HG03469 (cell line): Measurements from ENCODE around the gene DES.
A peak's percentile ranks its signal among the peaks of the same experiment; 100 is the strongest.
"Not testable (repeated sequence)": the region's sequence is repeated elsewhere in the genome, so short reads cannot be mapped to it uniquely, and the experiment has no call there.

Experiments used
- ATAC-seq: cut with Tn5 transposase; IDR thresholded peaks from one replicate; pipeline ENCODE4 v1.9.1; 2021; ENCODE audit warnings: mild to moderate bottlenecking, moderate library complexity, moderate number of reproducible peaks; ENCODE audit not compliant: unreplicated experiment

Gene DES

GRCh38 chr2:219418155-219419011 lies at the start of gene DES:
Gene DES, plus strand, starts transcription at chr2:219418377. Its CDS starts 86 bp downstream, at chr2:219418463.
- no peak for ATAC-seq

GRCh38 chr2:219368690-219369191 lies 49.4 kb upstream of the DES start:
- no peak for ATAC-seq

- no peak for ATAC-seq
Observed at GRCh38 chr2:219369447-219369861, 48.7 kb upstream of the DES start.

GRCh38 chr2:219378163-219378851 lies 39.9 kb upstream of the DES start:
- ATAC-seq: no peak

GRCh38 chr2:219380926-219381325 lies 37.3 kb upstream of the DES start:
- no peak for ATAC-seq

- no peak for ATAC-seq
Observed at GRCh38 chr2:219381448-219381847, 36.7 kb upstream of the DES start.

- no peak for ATAC-seq
Observed at GRCh38 chr2:219384083-219384713, 34.0 kb upstream of the DES start.

- ATAC-seq: no peak
Observed at GRCh38 chr2:219384859-219385258, 33.3 kb upstream of the DES start.

- ATAC-seq: no peak
Observed at GRCh38 chr2:219385958-219386520, 32.1 kb upstream of the DES start.

- no peak for ATAC-seq
Observed at GRCh38 chr2:219386532-219387280, 31.5 kb upstream of the DES start.

GRCh38 chr2:219387306-219388120 lies 30.7 kb upstream of the DES start, which contains the start of gene DNPEP:
Gene DNPEP, minus strand, starts transcription at chr2:219387912. Its CDS starts 118 bp downstream, at chr2:219387794.
- ATAC-seq: peak; percentile 35

- peak; percentile 71 for ATAC-seq
Observed at GRCh38 chr2:219388121-219388906, 29.9 kb upstream of the DES start.

- ATAC-seq: no peak
Observed at GRCh38 chr2:219388907-219389156, 29.3 kb upstream of the DES start.

GRCh38 chr2:219392754-219393153 lies 25.4 kb upstream of the DES start:
- no peak for ATAC-seq

- ATAC-seq: not testable (repeated sequence)
Observed at GRCh38 chr2:219395056-219395455, 23.1 kb upstream of the DES start.

- ATAC-seq: no peak
Observed at GRCh38 chr2:219395609-219396008, 22.6 kb upstream of the DES start.

- ATAC-seq: no peak
Observed at GRCh38 chr2:219396863-219397457, 21.2 kb upstream of the DES start.

- ATAC-seq: no peak
Observed at GRCh38 chr2:219398721-219399363, 19.3 kb upstream of the DES start.
